ENCODE measurements around the gene NBEAL2.

The NBEAL2 gene

GRCh38 chr3:46943237-46944187 is 36.0 kb upstream of the NBEAL2 start:
- no peak for DNase-seq (ENCODE audit: extremely low read depth, insufficient read length)
- H3K4me3 ChIP-seq (replicated peaks; ENCODE audit: low read depth, low read length) = no peak overlapping the region
- H3K27me3 ChIP-seq (replicated peaks; ENCODE audit: control insufficient read depth, insufficient read depth, low read length) = no peaks in the 10 kb centered on the region
- peaks cover 26% of the 10 kb centered on the region for H3K36me3 ChIP-seq (ENCODE audit: control insufficient read depth, insufficient read depth, low read length)
- TF ChIP-seq CTCF (IDR thresholded peaks at IDR 0.05; ENCODE audit: insufficient read depth, low read length, poor library complexity, severe bottlenecking) = no peak

- no peaks in the 10 kb centered on the region for H3K27me3 ChIP-seq (replicated peaks; ENCODE audit: control insufficient read depth, insufficient read depth, low read length)
- H3K36me3 ChIP-seq (ENCODE audit: control insufficient read depth, insufficient read depth, low read length) = peaks cover 24% of the 10 kb centered on the region
- no peak overlapping the region for H3K4me3 ChIP-seq (replicated peaks; ENCODE audit: low read depth, low read length)
- no peak for DNase-seq (ENCODE audit: extremely low read depth, insufficient read length)
- TF ChIP-seq CTCF (IDR thresholded peaks at IDR 0.05; ENCODE audit: insufficient read depth, low read length, poor library complexity, severe bottlenecking) = no peak
These were observed 35.3 kb upstream of the NBEAL2 start for GRCh38 chr3:46944191-46944590.

- DNase-seq (ENCODE audit: extremely low read depth, insufficient read length) = no peak
- H3K4me3 ChIP-seq (replicated peaks; ENCODE audit: low read depth, low read length) = no peak overlapping the region
- no peaks in the 10 kb centered on the region for H3K27me3 ChIP-seq (replicated peaks; ENCODE audit: control insufficient read depth, insufficient read depth, low read length)
- TF ChIP-seq CTCF (IDR thresholded peaks at IDR 0.05; ENCODE audit: insufficient read depth, low read length, poor library complexity, severe bottlenecking) = no peak
- H3K36me3 ChIP-seq (ENCODE audit: control insufficient read depth, insufficient read depth, low read length) = peaks cover 16% of the 10 kb centered on the region
These were observed 33.0 kb upstream of the NBEAL2 start for GRCh38 chr3:46946416-46946815.

- no peak for DNase-seq (ENCODE audit: extremely low read depth, insufficient read length)
These were observed 32.5 kb upstream of the NBEAL2 start for GRCh38 chr3:46946856-46947545.

GRCh38 chr3:46947546-46947901 is 31.9 kb upstream of the NBEAL2 start:
- Histone ChIP-seq H3K27me3 (replicated peaks; ENCODE audit: control insufficient read depth, insufficient read depth, low read length) (no peaks in the 10 kb centered on the region), H3K36me3 (ENCODE audit: control insufficient read depth, insufficient read depth, low read length) (peaks cover 16% of the 10 kb centered on the region), H3K4me3 (replicated peaks; ENCODE audit: low read depth, low read length) (no peak overlapping the region)
- no peak for DNase-seq (ENCODE audit: extremely low read depth, insufficient read length)
- no peak for TF ChIP-seq CTCF (IDR thresholded peaks at IDR 0.05; ENCODE audit: insufficient read depth, low read length, poor library complexity, severe bottlenecking)

More at GRCh38 chr3:46946856-46947545, 32.5 kb upstream of the NBEAL2 start:
- peaks cover 16% of the 10 kb centered on the region for H3K36me3 ChIP-seq (ENCODE audit: control insufficient read depth, insufficient read depth, low read length)
- no peak overlapping the region for H3K4me3 ChIP-seq (replicated peaks; ENCODE audit: low read depth, low read length)
- H3K27me3 ChIP-seq (replicated peaks; ENCODE audit: control insufficient read depth, insufficient read depth, low read length) = no peaks in the 10 kb centered on the region
- TF ChIP-seq CTCF (IDR thresholded peaks at IDR 0.05; ENCODE audit: insufficient read depth, low read length, poor library complexity, severe bottlenecking) = no peak

Data from GM06990 (cell line).